Measurements from ENCODE around the gene PLK5. TPM values are rescaled to one million over a fixed set of nuclear protein-coding genes. Genes with fewer than 3 reads are reported as not detected.

The PLK5 gene
- total RNA-seq, 1 experiment from 2014 or later: 0.57 TPM

DNA sequence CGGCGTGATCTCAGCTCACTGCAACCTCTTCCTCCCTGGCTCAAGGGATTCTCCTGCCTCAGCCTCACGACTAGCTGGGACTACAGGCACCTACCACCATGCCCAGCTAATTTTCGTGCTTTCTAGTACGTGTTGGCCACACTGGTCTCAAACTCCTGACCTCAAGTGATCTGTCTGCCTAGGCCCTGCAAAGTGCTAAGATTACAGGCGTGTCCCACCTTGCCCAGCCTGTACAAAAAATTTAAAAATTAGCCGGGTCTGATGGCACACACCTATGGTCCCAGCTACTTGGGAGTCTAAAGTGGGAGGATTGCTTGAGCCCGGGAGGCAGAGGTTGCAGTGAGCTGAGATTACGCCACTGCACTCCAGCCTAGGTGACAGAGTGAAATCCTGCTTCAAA lies 48.9 kb downstream of the PLK5 start:
- Histone ChIP-seq H3K79me1 (ENCODE audit: insufficient read depth, low read depth, low read length, poor library complexity, severe bottlenecking) (no peaks in the 10 kb centered on the region), H3K4ac (ENCODE audit: low read depth, low read length) (no peak overlapping the region), H3T11ph (ENCODE audit: low read length) (no peak overlapping the region), H3K4me1 (ENCODE audit: insufficient read depth, low read length) (no peaks in the 10 kb centered on the region), H3K9me3 (ENCODE audit: control insufficient read depth, low read depth, low read length) (no peaks in the 10 kb centered on the region), H3K4me2 (ENCODE audit: insufficient read depth, insufficient read length, low read length) (no peak overlapping the region), H2BK12ac (ENCODE audit: insufficient read length, low read depth, low read length) (no peak overlapping the region), H3K79me2 (ENCODE audit: insufficient read depth, low read length) (no peaks in the 10 kb centered on the region), H3K23me2 (ENCODE audit: insufficient read length, low read depth, low read length, poor library complexity, severe bottlenecking) (no peaks in the 10 kb centered on the region), H3K27ac (ENCODE audit: insufficient read length, low read depth, low read length) (no peak overlapping the region), H4K5ac (ENCODE audit: insufficient read length, low read depth, low read length) (no peak overlapping the region), H2BK5ac (ENCODE audit: insufficient read length, low read length) (no peak overlapping the region), H3K18ac (ENCODE audit: insufficient read length, low read depth, low read length) (no peak overlapping the region), H3K56ac (ENCODE audit: insufficient read length, low read depth, low read length) (no peak overlapping the region), H2BK120ac (ENCODE audit: low read depth, low read length, poor library complexity, severe bottlenecking) (no peak overlapping the region), H4K91ac (ENCODE audit: insufficient read length, low read depth, low read length) (no peak overlapping the region), H3K27me3 (ENCODE audit: insufficient read depth, low read length) (no peaks in the 10 kb centered on the region; the same call in 1 of the 2 replicates), H4K8ac (replicated peaks; ENCODE audit: insufficient read length, low read depth, low read length) (no peak overlapping the region), H3K23ac (ENCODE audit: insufficient read length, low read depth, low read length) (no peak overlapping the region), H2BK15ac (ENCODE audit: low read depth, low read length) (no peak overlapping the region), H4K20me1 (ENCODE audit: control insufficient read depth, insufficient read depth, insufficient read length) (no peaks in the 10 kb centered on the region), H3K9ac (ENCODE audit: extremely low read depth, insufficient read length, low read length) (no peak overlapping the region), H2AFZ (ENCODE audit: low read length) (no peak overlapping the region), H3K14ac (ENCODE audit: insufficient read depth, low read length) (no peak overlapping the region), H2BK20ac (ENCODE audit: low read depth, low read length, poor library complexity, severe bottlenecking) (no peak overlapping the region), H2AK5ac (ENCODE audit: insufficient read length, low read length) (no peak overlapping the region)
- H3K9me3 Mint-ChIP-seq: peaks cover 2 to 3% of the 10 kb centered on the region in 2 experiments; a peak in 2 of 5 replicates
- H3K27ac Mint-ChIP-seq: no peak overlapping the region
- DNase-seq: no peak
- no peak overlapping the region for H3K4me3 Mint-ChIP-seq
- H3K36me3 Mint-ChIP-seq (ENCODE audit: insufficient read depth in 1 of 3, low read depth in 3 of 3): peaks cover 0 to 16% (median 5%) of the 10 kb centered on the region in 3 experiments; a peak in 3 of 7 replicates
- WGBS (ENCODE audit: extremely low coverage, insufficient read length, low lambda C conversion rate): no CpG with 5 or more reads among the region's 9 CpGs
- peaks cover 2 to 9% of the 10 kb centered on the region in 2 experiments; a peak in 3 of 4 replicates for H3K4me1 Mint-ChIP-seq
- H3K27me3 Mint-ChIP-seq (ENCODE audit: low read depth): peaks cover 38% of the 10 kb centered on the region
- TF ChIP-seq, protein P1, sequence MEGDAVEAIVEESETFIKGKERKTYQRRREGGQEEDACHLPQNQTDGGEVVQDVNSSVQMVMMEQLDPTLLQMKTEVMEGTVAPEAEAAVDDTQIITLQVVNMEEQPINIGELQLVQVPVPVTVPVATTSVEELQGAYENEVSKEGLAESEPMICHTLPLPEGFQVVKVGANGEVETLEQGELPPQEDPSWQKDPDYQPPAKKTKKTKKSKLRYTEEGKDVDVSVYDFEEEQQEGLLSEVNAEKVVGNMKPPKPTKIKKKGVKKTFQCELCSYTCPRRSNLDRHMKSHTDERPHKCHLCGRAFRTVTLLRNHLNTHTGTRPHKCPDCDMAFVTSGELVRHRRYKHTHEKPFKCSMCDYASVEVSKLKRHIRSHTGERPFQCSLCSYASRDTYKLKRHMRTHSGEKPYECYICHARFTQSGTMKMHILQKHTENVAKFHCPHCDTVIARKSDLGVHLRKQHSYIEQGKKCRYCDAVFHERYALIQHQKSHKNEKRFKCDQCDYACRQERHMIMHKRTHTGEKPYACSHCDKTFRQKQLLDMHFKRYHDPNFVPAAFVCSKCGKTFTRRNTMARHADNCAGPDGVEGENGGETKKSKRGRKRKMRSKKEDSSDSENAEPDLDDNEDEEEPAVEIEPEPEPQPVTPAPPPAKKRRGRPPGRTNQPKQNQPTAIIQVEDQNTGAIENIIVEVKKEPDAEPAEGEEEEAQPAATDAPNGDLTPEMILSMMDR (conservative IDR thresholded peaks at IDR 0.05): no peak
